ENCODE results near the gene PARP1.

DNA sequence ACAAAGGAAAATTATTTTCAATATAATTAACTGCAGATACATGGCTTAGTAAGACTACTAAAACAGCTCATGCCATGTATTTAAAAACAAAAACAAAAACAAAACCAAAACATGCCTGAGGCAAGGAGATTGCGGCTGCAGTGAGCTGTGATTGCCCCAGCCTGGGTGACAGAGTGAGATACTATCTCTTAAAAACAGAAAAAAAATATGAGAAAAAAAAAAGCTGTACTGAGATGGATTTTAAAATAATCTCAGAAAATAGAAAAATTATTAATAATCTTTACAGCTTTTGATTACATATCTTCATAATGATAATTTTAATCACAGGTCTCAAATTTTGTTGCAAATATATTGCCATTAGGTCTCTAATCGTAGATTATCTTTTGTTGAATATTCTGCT lies 74.9 kb downstream of the PARP1 start:
- TF ChIP-seq, protein P1, sequence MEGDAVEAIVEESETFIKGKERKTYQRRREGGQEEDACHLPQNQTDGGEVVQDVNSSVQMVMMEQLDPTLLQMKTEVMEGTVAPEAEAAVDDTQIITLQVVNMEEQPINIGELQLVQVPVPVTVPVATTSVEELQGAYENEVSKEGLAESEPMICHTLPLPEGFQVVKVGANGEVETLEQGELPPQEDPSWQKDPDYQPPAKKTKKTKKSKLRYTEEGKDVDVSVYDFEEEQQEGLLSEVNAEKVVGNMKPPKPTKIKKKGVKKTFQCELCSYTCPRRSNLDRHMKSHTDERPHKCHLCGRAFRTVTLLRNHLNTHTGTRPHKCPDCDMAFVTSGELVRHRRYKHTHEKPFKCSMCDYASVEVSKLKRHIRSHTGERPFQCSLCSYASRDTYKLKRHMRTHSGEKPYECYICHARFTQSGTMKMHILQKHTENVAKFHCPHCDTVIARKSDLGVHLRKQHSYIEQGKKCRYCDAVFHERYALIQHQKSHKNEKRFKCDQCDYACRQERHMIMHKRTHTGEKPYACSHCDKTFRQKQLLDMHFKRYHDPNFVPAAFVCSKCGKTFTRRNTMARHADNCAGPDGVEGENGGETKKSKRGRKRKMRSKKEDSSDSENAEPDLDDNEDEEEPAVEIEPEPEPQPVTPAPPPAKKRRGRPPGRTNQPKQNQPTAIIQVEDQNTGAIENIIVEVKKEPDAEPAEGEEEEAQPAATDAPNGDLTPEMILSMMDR (IDR thresholded peaks at IDR 0.05) = no peak
- no peak for TF ChIP-seq POLR2A (IDR thresholded peaks at IDR 0.05)
